ENCODE results near the gene FAT3.

FAT3 gene

GRCh38 chr11:92224407-92225124, at the start of gene FAT3:
Gene FAT3 (plus strand): TSS chr11:92224818. CDS start chr11:92352113, 127,295 bp downstream.
- TF ChIP-seq CTCF (IDR thresholded peaks at IDR 0.05; ENCODE audit: low read length) (no peak), EZH2 (optimal IDR thresholded peaks at IDR 0.05; ENCODE audit: low read depth, low read length) (no peak)
- Histone ChIP-seq H3K4me1 (ENCODE audit: low read length) (no peaks in the 10 kb centered on the region), H4K20me1 (ENCODE audit: insufficient read depth, low read length) (no peaks in the 10 kb centered on the region), H3K27ac (ENCODE audit: low read length) (no peak within 1 kb of the TSS), H3K36me3 (replicated peaks; ENCODE audit: insufficient read depth, low read length) (no peaks in the 10 kb centered on the region), H3K9me3 (replicated peaks; ENCODE audit: insufficient read depth, low read length) (no peaks in the 10 kb centered on the region), H3K9me2 (replicated peaks; ENCODE audit: insufficient read depth, low read length) (no peaks in the 10 kb centered on the region), H3K79me2 (ENCODE audit: low read length) (no peaks in the 10 kb centered on the region), H3K9ac (ENCODE audit: low read length) (no peak within 1 kb of the TSS), H3K27me3 (replicated peaks; ENCODE audit: insufficient read depth, low read length) (no peaks in the 10 kb centered on the region), H2AFZ (ENCODE audit: low read length) (no peak within 1 kb of the TSS), H3K4me3 (ENCODE audit: low read length) (no peak within 1 kb of the TSS), H3K4me2 (ENCODE audit: low read depth, low read length) (no peak within 1 kb of the TSS), H3F3A (ENCODE audit: insufficient read depth, low read length) (no peaks in the 10 kb centered on the region)
- no peak for DNase-seq

GRCh38 chr11:92179017-92179670, 45.5 kb upstream of the FAT3 start:
- Histone ChIP-seq H3K9me2 (replicated peaks; ENCODE audit: insufficient read depth, low read length) (no peaks in the 10 kb centered on the region), H3K27ac (ENCODE audit: low read length) (no peak overlapping the region), H3K9me3 (replicated peaks; ENCODE audit: insufficient read depth, low read length) (no peaks in the 10 kb centered on the region), H2AFZ (ENCODE audit: low read length) (no peak overlapping the region), H3K4me2 (ENCODE audit: low read depth, low read length) (no peak overlapping the region), H3K9ac (ENCODE audit: low read length) (no peak overlapping the region), H3K79me2 (ENCODE audit: low read length) (no peaks in the 10 kb centered on the region), H3K36me3 (replicated peaks; ENCODE audit: insufficient read depth, low read length) (no peaks in the 10 kb centered on the region), H3F3A (ENCODE audit: insufficient read depth, low read length) (no peaks in the 10 kb centered on the region), H4K20me1 (ENCODE audit: insufficient read depth, low read length) (no peaks in the 10 kb centered on the region), H3K27me3 (replicated peaks; ENCODE audit: insufficient read depth, low read length) (no peaks in the 10 kb centered on the region), H3K4me1 (ENCODE audit: low read length) (no peaks in the 10 kb centered on the region), H3K4me3 (ENCODE audit: low read length) (no peak overlapping the region)
- no peak for TF ChIP-seq EZH2phosphoT487 (IDR thresholded peaks at IDR 0.05; ENCODE audit: low read length)
- no peak for TF ChIP-seq CTCF (IDR thresholded peaks at IDR 0.05; ENCODE audit: low read length)
- no peak for DNase-seq

GRCh38 chr11:92180226-92180625, 44.4 kb upstream of the FAT3 start:
- H3K9me3 ChIP-seq (replicated peaks; ENCODE audit: insufficient read depth, low read length): no peaks in the 10 kb centered on the region
- H3K36me3 ChIP-seq (replicated peaks; ENCODE audit: insufficient read depth, low read length): no peaks in the 10 kb centered on the region
- no peaks in the 10 kb centered on the region for H3K27me3 ChIP-seq (replicated peaks; ENCODE audit: insufficient read depth, low read length)
- no peaks in the 10 kb centered on the region for H3K4me1 ChIP-seq (ENCODE audit: low read length)
- H3K79me2 ChIP-seq (ENCODE audit: low read length): no peaks in the 10 kb centered on the region
- no peak overlapping the region for H3K4me3 ChIP-seq (ENCODE audit: low read length)
- no peaks in the 10 kb centered on the region for H4K20me1 ChIP-seq (ENCODE audit: insufficient read depth, low read length)
- no peaks in the 10 kb centered on the region for H3F3A ChIP-seq (ENCODE audit: insufficient read depth, low read length)
- no peak overlapping the region for H3K9ac ChIP-seq (ENCODE audit: low read length)
- no peak overlapping the region for H3K4me2 ChIP-seq (ENCODE audit: low read depth, low read length)
- no peaks in the 10 kb centered on the region for H3K9me2 ChIP-seq (replicated peaks; ENCODE audit: insufficient read depth, low read length)
- no peak overlapping the region for H3K27ac ChIP-seq (ENCODE audit: low read length)
- H2AFZ ChIP-seq (ENCODE audit: low read length): no peak overlapping the region
- DNase-seq: no peak
- no peak for TF ChIP-seq EZH2 (optimal IDR thresholded peaks at IDR 0.05; ENCODE audit: low read depth, low read length)
- no peak for TF ChIP-seq EZH2phosphoT487 (IDR thresholded peaks at IDR 0.05; ENCODE audit: low read length)
- no peak for TF ChIP-seq CTCF (IDR thresholded peaks at IDR 0.05; ENCODE audit: low read length)
